Fibroblast of lung (primary cell): ENCODE measurements around the gene GAL3ST2.

ENCODE experiments used
- EZH2 ChIP-seq: IDR thresholded peaks from 2 replicates; pipeline ENCODE4 v1.5.1; 2012; ENCODE audit warnings: low read length, control low read depth, mild to moderate bottlenecking; ENCODE audit errors: missing control alignments
- TF ChIP-seq, protein P1 (sequence below), 2 donors: IDR thresholded peaks in 1 of 2; conservative IDR thresholded peaks in 1 of 2; 1 replicate in 1 of 2; 2 replicates in 1 of 2; pipeline ENCODE4 v1.5.1; 2011 to 2012; ENCODE audit warnings: low read length in 2 of 2, control low read depth in 1 of 2, inconsistent platforms in 1 of 2, low read depth in 1 of 2, mild to moderate bottlenecking in 1 of 2

DNA sequence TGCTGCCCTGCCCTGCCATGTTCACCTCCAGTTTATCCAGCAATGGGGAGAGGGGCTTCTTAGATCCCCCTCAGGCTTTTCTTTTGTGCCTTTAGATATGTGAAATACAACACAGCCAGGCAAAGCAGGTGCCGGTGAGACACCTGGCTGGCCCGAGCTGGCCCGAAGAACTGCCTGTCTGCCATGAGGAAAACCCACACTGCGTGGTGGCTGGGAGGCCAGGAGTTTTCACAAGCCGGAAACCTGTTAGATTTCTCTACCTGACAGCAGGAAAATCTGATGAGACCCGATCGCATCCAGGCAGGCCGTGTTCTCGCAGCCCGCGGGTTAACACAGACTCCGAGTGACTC lies 5.7 kb upstream of the GAL3ST2 start:
- TF ChIP-seq, protein P1, sequence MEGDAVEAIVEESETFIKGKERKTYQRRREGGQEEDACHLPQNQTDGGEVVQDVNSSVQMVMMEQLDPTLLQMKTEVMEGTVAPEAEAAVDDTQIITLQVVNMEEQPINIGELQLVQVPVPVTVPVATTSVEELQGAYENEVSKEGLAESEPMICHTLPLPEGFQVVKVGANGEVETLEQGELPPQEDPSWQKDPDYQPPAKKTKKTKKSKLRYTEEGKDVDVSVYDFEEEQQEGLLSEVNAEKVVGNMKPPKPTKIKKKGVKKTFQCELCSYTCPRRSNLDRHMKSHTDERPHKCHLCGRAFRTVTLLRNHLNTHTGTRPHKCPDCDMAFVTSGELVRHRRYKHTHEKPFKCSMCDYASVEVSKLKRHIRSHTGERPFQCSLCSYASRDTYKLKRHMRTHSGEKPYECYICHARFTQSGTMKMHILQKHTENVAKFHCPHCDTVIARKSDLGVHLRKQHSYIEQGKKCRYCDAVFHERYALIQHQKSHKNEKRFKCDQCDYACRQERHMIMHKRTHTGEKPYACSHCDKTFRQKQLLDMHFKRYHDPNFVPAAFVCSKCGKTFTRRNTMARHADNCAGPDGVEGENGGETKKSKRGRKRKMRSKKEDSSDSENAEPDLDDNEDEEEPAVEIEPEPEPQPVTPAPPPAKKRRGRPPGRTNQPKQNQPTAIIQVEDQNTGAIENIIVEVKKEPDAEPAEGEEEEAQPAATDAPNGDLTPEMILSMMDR (conservative IDR thresholded peaks at IDR 0.05 in 1 of 2, IDR thresholded peaks at IDR 0.05 in 1 of 2; ENCODE audit: low read depth in 1 of 2, low read length in 2 of 2) = no peak
- TF ChIP-seq EZH2 = no peak
